Motor neuron (in vitro differentiated cells): ENCODE data around the gene RTCA. TPM values are rescaled to one million over a fixed set of nuclear protein-coding genes. Genes with fewer than 3 reads are reported as not detected.
"Not testable (repeated sequence)": the region's sequence is repeated elsewhere in the genome, so short reads cannot be mapped to it uniquely, and the experiment has no call there.

Experiments used
- ATAC-seq, 8 experiments: fragments of 200-7000 bp; cut with Tn5 transposase; replicated peaks in 6 of 8; 2 replicates each; pipeline ENCODE4 v1.8.0; 2021; ENCODE audit warnings: mild to moderate bottlenecking in 8 of 8, moderate library complexity in 8 of 8
- H3K27ac ChIP-seq, 2 donors: fragments of 250-450 bp; sonication (Bioruptor Pico); 2 replicates each; pipeline ENCODE4 v1.9.0; 2021; ENCODE audit warnings: antibody characterized with exemption in 2 of 2, mild to moderate bottlenecking in 2 of 2, moderate library complexity in 1 of 2
- H3K4me1 ChIP-seq, 2 donors: fragments of 250-450 bp; sonication (Bioruptor Pico); replicated peaks in 1 of 2; 2 replicates each; pipeline ENCODE4 v1.6.1; 2021; ENCODE audit warnings: antibody characterized with exemption in 2 of 2, mild to moderate bottlenecking in 2 of 2, moderate library complexity in 1 of 2
- H3K4me3 ChIP-seq, 5 donors: fragments of 250-450 bp; sonication (Bioruptor Pico); 2 replicates each; pipeline ENCODE4 v1.9.0; 2021; ENCODE audit warnings: antibody characterized with exemption in 5 of 5, mild to moderate bottlenecking in 5 of 5, moderate library complexity in 4 of 5
- WGBS, 10 experiments: fragments of 450-650 bp; shearing (Covaris generic); methylation state at CpG; one replicate each; pipeline ENCODE4 v1.0.0; 2022; 5-methylcytosine and 5-hydroxymethylcytosine counted together
- in situ Hi-C, 9 experiments: fragments of 400-800 bp; cut with MboI; loops; one replicate each; pipeline ENCODE4 v1.15.0; 2021; ENCODE audit warnings: low sequenced_read_pairs in 9 of 9, low pct_unique_long_range_greater_than_20kb in 2 of 9; ENCODE audit not compliant: unreplicated experiment in 9 of 9
- total RNA-seq, 8 experiments: library from RNA; unstranded; fragments of 300-600 nt; gene quantifications; 2 replicates each; pipeline versions ENCODE4 v1.2.3 to v1.2.4, GENCODE V29; 2022

RTCA gene
- total RNA-seq, 8 experiments from 2014 or later, result 24.9 to 58.6 (median 41.7) TPM

DNA sequence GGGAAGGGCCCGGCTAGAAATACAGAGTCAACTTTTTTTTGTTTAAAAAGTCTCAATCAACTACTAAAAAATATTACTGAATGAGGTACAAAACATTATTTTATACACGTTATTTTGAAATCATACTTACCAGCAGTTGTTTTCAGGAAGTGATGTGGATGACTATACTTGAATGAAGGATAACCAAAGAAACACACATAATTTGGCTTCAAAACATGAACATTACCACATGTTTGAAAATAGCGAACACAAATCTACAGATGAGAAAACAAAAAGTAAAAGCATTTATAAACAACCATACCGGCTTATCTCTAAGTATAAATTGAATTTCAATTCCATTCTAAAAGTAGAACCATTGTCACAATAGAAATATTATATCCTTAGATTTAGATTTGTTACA, 25.4 kb upstream of the RTCA start:
- WGBS, 10 experiments, result 52 to 100% (median 92%) methylated on average over 1 to 4 of the region's 4 CpGs; no CpG with 5 or more reads in 1 of the 10 experiments
- H3K4me3 ChIP-seq, result no peak overlapping the region
- H3K4me1 ChIP-seq, result no peaks in the 10 kb centered on the region
- no peak overlapping the region for H3K27ac ChIP-seq
- in situ Hi-C loops, result no loop called here
- no peak for ATAC-seq

- in situ Hi-C loops, result no loop called here
- no peak for ATAC-seq
- WGBS, 10 experiments, result 0 to 100% (median 88%) methylated on average over 1 to 4 of the region's 4 CpGs; no CpG with 5 or more reads in 1 of the 10 experiments
- H3K27ac ChIP-seq, result no peak overlapping the region
- H3K4me3 ChIP-seq, result no peak overlapping the region
- H3K4me1 ChIP-seq, result peaks cover 8 to 11% of the 10 kb centered on the region in 2 donors
These were observed 19.3 kb upstream of the RTCA start for GRCh38 chr1:100246738-100247137.

DNA sequence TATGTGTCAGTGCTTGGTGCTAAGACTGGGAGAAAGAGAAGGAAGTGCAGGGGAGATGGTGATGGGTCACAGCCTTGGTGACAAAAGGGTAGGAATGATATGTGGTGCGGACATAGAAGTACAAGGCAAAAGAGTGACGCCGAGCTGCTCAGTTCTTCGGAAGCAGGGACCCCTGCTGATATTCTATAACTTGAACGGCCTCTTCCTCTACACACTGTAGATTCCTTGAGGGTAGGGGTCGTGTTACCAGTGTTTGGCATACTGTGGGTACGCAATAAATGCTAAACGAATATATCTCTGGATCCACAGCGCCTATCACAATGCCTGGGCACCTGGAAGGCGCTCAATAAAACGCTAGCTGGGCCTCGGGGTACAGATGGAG, 16.9 kb upstream of the RTCA start:
- WGBS, 10 experiments, result 0 to 5% (median 2%) methylated on average over 1 to 12 of the region's 12 CpGs; no CpG with 5 or more reads in 2 of the 10 experiments

GRCh38 chr1:100249537-100250257, 16.3 kb upstream of the RTCA start, which contains the start of gene DBT:
Gene DBT, minus strand, starts transcription at chr1:100249834. Its CDS starts 14 bp downstream, at chr1:100249820.
- in situ Hi-C loops, result no loop called here
- 0 to 11% (median 3%) methylated on average over 1 to 25 of the region's 31 CpGs for WGBS, 10 experiments
- H3K4me3 ChIP-seq, result peak within 1 kb of the TSS; percentile 70 to 96 (median 83)
- ATAC-seq, result peak; percentile 94 to 100 (median 100)
- H3K4me1 ChIP-seq, result peaks cover 8 to 11% of the 10 kb centered on the region in 2 donors
- peak within 1 kb of the TSS; percentile 74 to 80 for H3K27ac ChIP-seq

More for the DNA sequence above, 16.9 kb upstream of the RTCA start:
- ATAC-seq, result peak in 2 of 8 experiments; percentile 1
- in situ Hi-C loops, result no loop called here
- Histone ChIP-seq H3K4me3 (peak overlapping the region; percentile 70 to 96 (median 83)), H3K4me1 (peaks cover 8 to 11% of the 10 kb centered on the region in 2 donors), H3K27ac (peak overlapping the region; percentile 74 to 80)

DNA sequence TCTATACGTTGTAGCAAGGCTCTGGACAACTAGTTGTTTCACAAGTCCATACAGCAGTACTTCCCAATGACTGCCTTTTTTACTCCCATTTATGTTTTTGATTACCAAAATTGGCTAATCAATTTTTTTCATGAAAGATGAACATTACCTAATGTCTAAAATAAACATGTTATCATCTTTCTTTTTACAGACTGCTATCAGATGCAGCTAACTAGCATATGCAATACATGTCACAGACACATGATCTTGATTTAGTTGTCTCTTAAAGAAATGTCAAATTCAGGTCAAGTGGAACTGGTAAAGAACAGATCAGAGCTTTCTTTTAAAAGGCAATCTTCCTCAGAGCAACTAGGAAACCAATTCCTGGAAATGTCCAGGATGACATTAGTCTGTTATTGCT, 15.8 kb upstream of the RTCA start:
- peaks cover 8 to 11% of the 10 kb centered on the region in 2 donors for H3K4me1 ChIP-seq
- in situ Hi-C loops, result no loop called here
- 0% methylated on average over 1 of the region's 1 CpG; no CpG with 5 or more reads in 6 of the 10 experiments for WGBS, 10 experiments
- H3K4me3 ChIP-seq, result peak overlapping the region; percentile 70 to 96 (median 83)
- H3K27ac ChIP-seq, result no peak overlapping the region
- peak in 3 of 8 experiments; percentile 2 to 35 (median 23) for ATAC-seq

DNA sequence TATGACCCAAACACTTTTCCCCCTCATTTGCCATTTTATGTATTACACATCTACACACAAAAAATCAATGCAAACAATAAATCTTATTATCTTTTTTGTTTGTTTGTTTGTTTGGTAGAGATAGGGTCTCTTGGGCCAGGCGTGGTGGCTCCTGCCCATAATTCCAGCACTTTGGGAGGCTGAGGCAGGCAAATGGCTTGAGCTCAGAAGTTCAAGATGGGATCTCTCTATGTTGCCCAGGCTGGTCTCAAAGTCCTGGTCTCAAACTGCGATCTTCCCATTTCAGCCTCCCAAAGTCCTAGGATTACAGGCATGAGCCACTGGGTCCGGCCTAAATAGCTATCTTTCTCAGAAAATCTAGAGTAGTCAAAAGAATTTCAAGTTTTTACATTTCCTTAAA, 15.2 kb upstream of the RTCA start:
- Histone ChIP-seq H3K4me1 (peaks cover 8 to 11% of the 10 kb centered on the region in 2 donors), H3K4me3 (no peak overlapping the region), H3K27ac (no peak overlapping the region)
- 56 to 100% (median 96%) methylated on average over 1 to 3 of the region's 3 CpGs; no CpG with 5 or more reads in 1 of the 10 experiments for WGBS, 10 experiments
- no peak for ATAC-seq
- in situ Hi-C loops, result no loop called here

- Histone ChIP-seq H3K27ac (no peak overlapping the region), H3K4me3 (no peak overlapping the region), H3K4me1 (peaks cover 8 to 11% of the 10 kb centered on the region in 2 donors)
- WGBS, 10 experiments, result 56 to 100% (median 91%) methylated on average over 2 to 4 of the region's 4 CpGs
- ATAC-seq, result no peak
- in situ Hi-C loops, result no loop called here
These were observed 13.1 kb upstream of the RTCA start for GRCh38 chr1:100252901-100253300.

DNA sequence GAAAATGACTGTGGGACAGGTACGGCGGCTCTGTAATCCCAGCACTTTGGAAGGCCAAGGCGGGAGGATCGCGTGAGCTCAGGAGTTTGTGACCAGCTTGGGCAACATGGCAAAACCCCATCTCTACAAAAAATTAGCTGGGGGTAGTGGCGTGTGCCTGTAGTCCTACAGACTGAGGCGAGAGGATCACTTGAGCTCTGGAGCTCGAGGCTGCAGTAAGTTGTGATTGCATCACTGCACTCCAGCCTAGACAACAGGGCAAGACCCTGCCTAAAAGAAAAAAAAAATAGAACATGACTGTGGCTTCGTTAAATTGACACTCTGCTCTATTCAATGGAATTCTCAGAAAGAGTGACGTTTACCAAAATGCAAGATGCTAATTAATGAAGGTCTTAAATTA, 12.5 kb upstream of the RTCA start:
- H3K27ac ChIP-seq, result no peak overlapping the region
- ATAC-seq, result peak in 2 of 8 experiments; percentile 13 to 20
- in situ Hi-C loops, result no loop called here
- WGBS, 10 experiments, result 26 to 72% (median 56%) methylated on average over 4 to 10 of the region's 10 CpGs; no CpG with 5 or more reads in 1 of the 10 experiments
- H3K4me3 ChIP-seq, result no peak overlapping the region
- H3K4me1 ChIP-seq, result peaks cover 4 to 8% of the 10 kb centered on the region in 2 donors

GRCh38 chr1:100256273-100256672, 9.7 kb upstream of the RTCA start:
- H3K4me1 ChIP-seq, in situ Hi-C loops, H3K4me3 ChIP-seq, ATAC-seq, H3K27ac ChIP-seq: not testable (repeated sequence)
- 43 to 94% (median 77%) methylated on average over 1 to 5 of the region's 5 CpGs; no CpG with 5 or more reads in 1 of the 10 experiments for WGBS, 10 experiments

DNA sequence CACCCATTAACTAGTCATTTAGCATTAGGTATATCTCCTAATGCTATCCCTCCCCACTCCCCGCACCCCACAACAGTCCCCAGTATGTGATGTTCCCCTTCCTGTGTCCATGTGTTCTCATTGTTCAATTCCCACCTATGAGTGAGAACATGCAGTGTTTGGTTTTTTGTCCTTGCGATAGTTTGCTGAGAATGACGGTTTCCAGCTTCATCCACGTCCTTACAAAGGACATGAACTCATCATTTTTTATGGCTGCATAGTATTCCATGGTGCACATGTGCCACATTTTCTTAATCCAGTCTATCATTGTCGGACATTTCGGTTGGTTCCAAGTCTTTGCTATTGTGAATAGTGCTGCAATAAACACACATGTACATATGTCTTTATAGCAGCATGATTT, 7.6 kb upstream of the RTCA start:
- WGBS, 10 experiments, result no CpG with 5 or more reads among the region's 6 CpGs
- H3K4me1 ChIP-seq, H3K4me3 ChIP-seq, ATAC-seq, H3K27ac ChIP-seq, in situ Hi-C loops: not testable (repeated sequence)

DNA sequence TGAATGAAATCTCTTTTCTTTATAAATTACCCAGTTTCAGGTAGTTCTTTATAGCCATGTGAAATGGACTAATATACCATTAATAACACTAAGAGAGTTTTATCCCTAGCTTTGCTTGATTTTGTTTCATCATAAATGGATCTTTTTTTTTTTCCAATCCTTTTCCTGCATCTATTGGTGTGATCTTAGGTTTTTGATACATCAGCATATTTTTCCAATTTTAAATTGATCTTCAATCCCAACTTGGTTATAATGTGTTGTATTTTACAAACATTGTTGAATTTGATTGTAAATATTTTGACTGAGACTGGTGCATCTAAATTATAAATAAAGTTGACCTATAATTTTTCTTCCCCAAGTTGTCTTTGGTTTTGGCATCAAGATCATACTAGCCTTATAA, 4.3 kb upstream of the RTCA start:
- ATAC-seq, result no peak
- Histone ChIP-seq H3K4me1 (peaks cover 4 to 6% of the 10 kb centered on the region in 2 donors), H3K27ac (no peak overlapping the region), H3K4me3 (no peak overlapping the region)
- in situ Hi-C loops, result no loop called here

GRCh38 chr1:100264081-100264480, 1.9 kb upstream of the RTCA start:
- ATAC-seq, H3K4me3 ChIP-seq, H3K27ac ChIP-seq, in situ Hi-C loops: not testable (repeated sequence)
- 92 to 100% (median 100%) methylated on average over 2 to 5 of the region's 5 CpGs; no CpG with 5 or more reads in 4 of the 10 experiments for WGBS, 10 experiments
- peaks cover 10 to 13% of the 10 kb centered on the region in 2 donors for H3K4me1 ChIP-seq

- Histone ChIP-seq H3K27ac (peak overlapping the region in 1 of 2 donors; percentile 83), H3K4me1 (peaks cover 10 to 13% of the 10 kb centered on the region in 2 donors), H3K4me3 (peak overlapping the region; percentile 62 to 89 (median 76))
- 0 to 13% (median 7%) methylated on average over 1 to 11 of the region's 12 CpGs; no CpG with 5 or more reads in 4 of the 10 experiments for WGBS, 10 experiments
- in situ Hi-C loops, result no loop called here
- ATAC-seq, result peak; percentile 56 to 71 (median 64)
These were observed 470 bp upstream of the RTCA start for GRCh38 chr1:100265562-100265930.
